Measurements from ENCODE around the gene AMACR.

The AMACR gene

DNA sequence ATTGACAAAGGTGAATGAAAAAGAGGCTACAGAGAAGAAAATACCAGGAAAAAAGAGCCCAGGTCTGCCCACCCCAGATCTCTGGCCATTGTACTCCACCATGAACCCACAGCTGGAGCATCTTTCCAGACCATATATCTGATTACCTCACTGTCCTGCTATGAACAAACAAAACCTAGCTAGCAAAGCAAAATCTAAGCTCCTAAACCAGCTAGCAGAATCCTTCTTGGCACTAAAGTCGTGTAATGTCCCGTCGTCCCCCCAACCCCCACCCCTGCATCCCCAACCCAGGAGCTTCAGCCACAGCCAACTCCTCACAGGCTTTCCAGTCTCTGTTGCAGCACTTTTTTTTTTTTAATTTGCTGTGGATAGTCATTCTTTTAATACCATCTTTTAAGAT, 32.6 kb upstream of the AMACR start:
- Histone ChIP-seq H3K4me2 (ENCODE audit: low read length) (no peak overlapping the region), H3K9me3 (ENCODE audit: low read length) (no peaks in the 10 kb centered on the region), H3K4me3 (ENCODE audit: low read depth, low read length, poor library complexity, severe bottlenecking) (no peak overlapping the region), H3K9me2 (ENCODE audit: low read depth, low read length) (no peaks in the 10 kb centered on the region), H3K36me3 (ENCODE audit: insufficient read depth, low read length) (no peaks in the 10 kb centered on the region), H3K4me1 (ENCODE audit: insufficient read depth, low read length, severe bottlenecking) (peaks cover 7% of the 10 kb centered on the region), H3K27me3 (ENCODE audit: insufficient read depth, low read length) (no peaks in the 10 kb centered on the region), H3K9ac (ENCODE audit: low read length) (no peak overlapping the region), H4K20me1 (ENCODE audit: insufficient read depth, low read length) (no peaks in the 10 kb centered on the region), H2AFZ (ENCODE audit: low read length) (no peak overlapping the region), H3K27ac (ENCODE audit: low read depth, low read length, poor library complexity, severe bottlenecking) (no peak overlapping the region), H3K79me2 (ENCODE audit: insufficient read depth, low read length) (no peaks in the 10 kb centered on the region), H3F3A (ENCODE audit: insufficient read depth, low read length) (no peaks in the 10 kb centered on the region)
- TF ChIP-seq, protein P1, sequence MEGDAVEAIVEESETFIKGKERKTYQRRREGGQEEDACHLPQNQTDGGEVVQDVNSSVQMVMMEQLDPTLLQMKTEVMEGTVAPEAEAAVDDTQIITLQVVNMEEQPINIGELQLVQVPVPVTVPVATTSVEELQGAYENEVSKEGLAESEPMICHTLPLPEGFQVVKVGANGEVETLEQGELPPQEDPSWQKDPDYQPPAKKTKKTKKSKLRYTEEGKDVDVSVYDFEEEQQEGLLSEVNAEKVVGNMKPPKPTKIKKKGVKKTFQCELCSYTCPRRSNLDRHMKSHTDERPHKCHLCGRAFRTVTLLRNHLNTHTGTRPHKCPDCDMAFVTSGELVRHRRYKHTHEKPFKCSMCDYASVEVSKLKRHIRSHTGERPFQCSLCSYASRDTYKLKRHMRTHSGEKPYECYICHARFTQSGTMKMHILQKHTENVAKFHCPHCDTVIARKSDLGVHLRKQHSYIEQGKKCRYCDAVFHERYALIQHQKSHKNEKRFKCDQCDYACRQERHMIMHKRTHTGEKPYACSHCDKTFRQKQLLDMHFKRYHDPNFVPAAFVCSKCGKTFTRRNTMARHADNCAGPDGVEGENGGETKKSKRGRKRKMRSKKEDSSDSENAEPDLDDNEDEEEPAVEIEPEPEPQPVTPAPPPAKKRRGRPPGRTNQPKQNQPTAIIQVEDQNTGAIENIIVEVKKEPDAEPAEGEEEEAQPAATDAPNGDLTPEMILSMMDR (IDR thresholded peaks at IDR 0.05; ENCODE audit: low read length) = no peak
- no peak for TF ChIP-seq EZH2 (IDR thresholded peaks at IDR 0.05; ENCODE audit: borderline replicate concordance, low read length)

DNA sequence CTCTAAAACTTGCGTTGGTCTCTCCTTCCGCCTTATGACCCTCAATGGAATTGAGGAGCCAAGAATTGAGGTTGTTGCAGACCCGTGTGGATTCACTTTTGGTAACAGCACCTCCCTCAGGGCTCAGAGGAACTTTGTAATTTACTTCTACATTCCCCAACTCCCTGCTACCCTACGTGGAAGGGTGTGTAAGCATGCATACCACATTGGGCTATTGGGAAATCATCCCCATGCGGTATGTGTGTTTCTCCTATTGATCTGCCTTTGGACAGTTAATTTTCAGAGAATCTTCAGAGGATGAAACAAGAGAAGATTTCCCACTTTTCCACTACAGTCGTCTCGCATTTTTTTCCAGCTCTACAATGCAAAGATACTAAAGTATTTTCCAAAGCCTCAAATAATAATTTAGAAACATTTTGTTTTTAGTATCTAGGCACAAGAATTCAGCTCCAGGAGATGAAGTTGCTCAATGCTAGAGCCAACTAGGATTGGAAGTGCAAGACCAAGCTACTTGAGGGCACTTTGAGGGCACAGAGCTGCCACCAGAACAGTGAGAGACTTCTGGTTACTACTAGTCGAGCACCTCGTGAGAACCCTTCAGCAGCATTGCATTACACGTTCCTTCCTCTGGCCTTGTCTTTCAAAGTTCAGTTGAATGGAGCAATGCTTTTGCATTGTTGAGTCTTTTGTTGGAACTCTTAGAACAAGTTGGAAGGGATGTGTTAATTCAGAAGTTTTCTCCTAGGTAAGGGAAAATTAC, 31.7 kb upstream of the AMACR start:
- Histone ChIP-seq H2AFZ (ENCODE audit: low read length) (no peak overlapping the region), H3F3A (ENCODE audit: insufficient read depth, low read length) (no peaks in the 10 kb centered on the region), H3K79me2 (ENCODE audit: insufficient read depth, low read length) (no peaks in the 10 kb centered on the region), H3K4me1 (ENCODE audit: insufficient read depth, low read length, severe bottlenecking) (peaks cover 7% of the 10 kb centered on the region), H3K4me2 (ENCODE audit: low read length) (no peak overlapping the region), H3K27ac (ENCODE audit: low read depth, low read length, poor library complexity, severe bottlenecking) (no peak overlapping the region), H3K9me2 (ENCODE audit: low read depth, low read length) (no peaks in the 10 kb centered on the region), H3K9ac (ENCODE audit: low read length) (no peak overlapping the region), H3K27me3 (ENCODE audit: insufficient read depth, low read length) (no peaks in the 10 kb centered on the region), H3K9me3 (ENCODE audit: low read length) (no peaks in the 10 kb centered on the region), H4K20me1 (ENCODE audit: insufficient read depth, low read length) (no peaks in the 10 kb centered on the region), H3K36me3 (ENCODE audit: insufficient read depth, low read length) (no peaks in the 10 kb centered on the region; the same call in 1 of the 2 replicates), H3K4me3 (ENCODE audit: low read depth, low read length, poor library complexity, severe bottlenecking) (no peak overlapping the region)
- no peak for TF ChIP-seq EZH2 (IDR thresholded peaks at IDR 0.05; ENCODE audit: borderline replicate concordance, low read length)
- TF ChIP-seq, protein P1 (IDR thresholded peaks at IDR 0.05; ENCODE audit: low read length) = no peak

DNA sequence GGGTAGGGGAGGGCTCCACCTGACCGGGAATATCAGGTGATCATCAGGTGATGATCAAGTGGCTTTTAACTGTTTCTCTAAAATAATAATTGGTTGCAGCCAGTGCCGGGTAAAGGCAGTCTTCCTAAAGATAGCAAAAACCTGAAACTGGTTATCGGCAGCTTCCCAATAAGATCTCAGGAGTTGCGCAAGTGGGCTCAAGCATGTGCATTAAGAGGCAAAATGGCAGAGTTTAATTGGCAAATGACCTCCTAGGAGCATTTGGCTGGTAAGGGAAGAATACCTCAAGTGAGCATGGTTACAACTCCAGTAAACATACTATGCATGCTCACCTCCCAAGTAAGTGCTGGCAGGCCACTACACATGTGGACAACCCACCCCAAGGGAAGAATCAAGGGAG, 31.0 kb upstream of the AMACR start:
- no peaks in the 10 kb centered on the region for H4K20me1 ChIP-seq (ENCODE audit: insufficient read depth, low read length)
- no peak overlapping the region for H3K4me3 ChIP-seq (ENCODE audit: low read depth, low read length, poor library complexity, severe bottlenecking)
- no peak overlapping the region for H3K9ac ChIP-seq (ENCODE audit: low read length)
- H3K4me2 ChIP-seq (ENCODE audit: low read length) = no peak overlapping the region
- H3F3A ChIP-seq (ENCODE audit: insufficient read depth, low read length) = no peaks in the 10 kb centered on the region
- no peak for TF ChIP-seq EZH2 (IDR thresholded peaks at IDR 0.05; ENCODE audit: borderline replicate concordance, low read length)
- TF ChIP-seq, protein P1 (IDR thresholded peaks at IDR 0.05; ENCODE audit: low read length) = no peak
- H3K9me2 ChIP-seq (ENCODE audit: low read depth, low read length) = no peaks in the 10 kb centered on the region
- no peaks in the 10 kb centered on the region; the same call in 1 of the 2 replicates for H3K36me3 ChIP-seq (ENCODE audit: insufficient read depth, low read length)
- peaks cover 7% of the 10 kb centered on the region for H3K4me1 ChIP-seq (ENCODE audit: insufficient read depth, low read length, severe bottlenecking)
- H3K9me3 ChIP-seq (ENCODE audit: low read length) = no peaks in the 10 kb centered on the region
- H2AFZ ChIP-seq (ENCODE audit: low read length) = no peak overlapping the region
- no peak overlapping the region for H3K27ac ChIP-seq (ENCODE audit: low read depth, low read length, poor library complexity, severe bottlenecking)
- H3K79me2 ChIP-seq (ENCODE audit: insufficient read depth, low read length) = no peaks in the 10 kb centered on the region
- no peaks in the 10 kb centered on the region for H3K27me3 ChIP-seq (ENCODE audit: insufficient read depth, low read length)

Data from OCI-LY1 (cell line).